Ramos (cell line): ENCODE data around the gene HDAC4.

Source experiments
- in situ Hi-C: fragments of 300-500 bp; cut with MboI; formaldehyde crosslinking; loops from one replicate; pipeline ENCODE4 v1.14.3; 2022; ENCODE audit warnings: low sequenced_read_pairs; ENCODE audit not compliant: unreplicated experiment

Gene HDAC4

GRCh38 chr2:239355139-239355538, 45.7 kb downstream of the HDAC4 start:
- in situ Hi-C loops: no loop called here

GRCh38 chr2:239354791-239355136, 46.1 kb downstream of the HDAC4 start:
- in situ Hi-C loops: no loop called here

GRCh38 chr2:239354132-239354790, 46.6 kb downstream of the HDAC4 start:
- in situ Hi-C loops: no loop called here

GRCh38 chr2:239353692-239354091, 47.1 kb downstream of the HDAC4 start:
- in situ Hi-C loops: no loop called here

- in situ Hi-C loops: no loop called here
Observed at GRCh38 chr2:239351687-239352086, 49.1 kb downstream of the HDAC4 start.

- in situ Hi-C loops: no loop called here
Observed at GRCh38 chr2:239349453-239350135, 51.2 kb downstream of the HDAC4 start.

GRCh38 chr2:239348563-239349452, 52.0 kb downstream of the HDAC4 start:
- in situ Hi-C loops: no loop called here

GRCh38 chr2:239346676-239347075, 54.1 kb downstream of the HDAC4 start:
- in situ Hi-C loops: no loop called here

GRCh38 chr2:239345251-239345650, 55.6 kb downstream of the HDAC4 start:
- in situ Hi-C loops: no loop called here

GRCh38 chr2:239344857-239345216, 56.0 kb downstream of the HDAC4 start:
- in situ Hi-C loops: no loop called here

- in situ Hi-C loops: no loop called here
Observed at GRCh38 chr2:239343946-239344856, 56.6 kb downstream of the HDAC4 start.

- in situ Hi-C loops: no loop called here
Observed at GRCh38 chr2:239343460-239343859, 57.4 kb downstream of the HDAC4 start.

GRCh38 chr2:239341840-239342239, 59.0 kb downstream of the HDAC4 start:
- in situ Hi-C loops: no loop called here

- in situ Hi-C loops: no loop called here
Observed at GRCh38 chr2:239341146-239341732, 59.6 kb downstream of the HDAC4 start.

- in situ Hi-C loops: no loop called here
Observed at GRCh38 chr2:239339726-239340601, 60.9 kb downstream of the HDAC4 start.

- in situ Hi-C loops: no loop called here
Observed at GRCh38 chr2:239339241-239339640, 61.6 kb downstream of the HDAC4 start.

GRCh38 chr2:239337877-239338484, 62.8 kb downstream of the HDAC4 start:
- in situ Hi-C loops: no loop called here

GRCh38 chr2:239337122-239337876, 63.5 kb downstream of the HDAC4 start:
- in situ Hi-C loops: no loop called here
